T-helper 17 cell (primary cell): ENCODE measurements around the gene MEF2A. TPM values are rescaled to one million over a fixed set of nuclear protein-coding genes. Genes with fewer than 3 reads are reported as not detected.
"Not testable (repeated sequence)": the region's sequence is repeated elsewhere in the genome, so short reads cannot be mapped to it uniquely, and the experiment has no call there.

Experiments
- ATAC-seq: fragments of 150-1000 bp; cut with Tn5 transposase; 2 replicates; pipeline ENCODE4 v1.10.0; 2021; ENCODE audit warnings: mild to moderate bottlenecking, moderate library complexity
- DNase-seq, 3 donors: peaks; one replicate each; pipeline versions ENCODE4 v3.0.0 to v3.0.0-alpha.2; 2020 to 2021
- H3K9me3 ChIP-seq: one replicate; pipeline ENCODE4 v1.7.0; 2013; ENCODE audit warnings: low read length, mild to moderate bottlenecking; ENCODE audit not compliant: control insufficient read depth, poor library complexity, severe bottlenecking
- H3K27ac Mint-ChIP-seq: one replicate; pipeline ENCODE4 v1.8.0; 2022; ENCODE audit warnings: mild to moderate bottlenecking, moderate library complexity, mixed read lengths
- H3K27me3 Mint-ChIP-seq: one replicate; pipeline ENCODE4 v1.8.0; 2022; ENCODE audit warnings: mixed read lengths
- H3K36me3 Mint-ChIP-seq: one replicate; pipeline ENCODE4 v1.8.0; 2022; ENCODE audit warnings: low read depth, mixed read lengths
- H3K4me1 Mint-ChIP-seq: one replicate; pipeline ENCODE4 v1.8.0; 2022; ENCODE audit warnings: mild to moderate bottlenecking, mixed read lengths
- H3K4me3 Mint-ChIP-seq: one replicate; pipeline ENCODE4 v1.8.0; 2022; ENCODE audit warnings: mild to moderate bottlenecking, moderate library complexity, mixed read lengths
- total RNA-seq, 4 donors: library from RNA in 2 of 4; stranded (reverse) in 2 of 4; gene quantifications; one replicate each; pipeline ENCODE4 v1.2.3 and lab custom pipeline; 2022 to 2026

MEF2A gene
- total RNA-seq, 2 donors from 2014 or later = 22.9 to 24.2 TPM

DNA sequence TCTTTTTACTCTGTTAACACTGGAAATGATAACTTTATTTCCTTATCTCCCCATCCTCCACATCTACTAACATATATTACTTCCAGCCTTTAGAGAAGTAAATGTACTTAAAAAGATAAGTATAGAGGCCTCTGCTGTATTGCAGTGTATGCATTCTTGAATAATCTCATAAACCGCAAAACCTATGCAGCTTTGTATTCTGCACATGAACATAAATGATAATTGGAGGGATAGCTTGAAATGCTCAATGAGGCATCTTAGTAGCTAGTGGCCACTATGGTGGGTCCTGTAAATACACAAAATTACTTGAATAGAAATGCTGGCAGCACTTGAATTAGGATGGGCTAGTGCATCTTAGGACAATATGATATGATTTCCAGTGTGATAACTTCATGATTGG is 90.4 kb downstream of the MEF2A start:
- ATAC-seq (no peak), DNase-seq (no peak)
- H3K9me3 ChIP-seq = no peaks in the 10 kb centered on the region
- no peaks in the 10 kb centered on the region for H3K36me3 Mint-ChIP-seq
- H3K27me3 Mint-ChIP-seq = no peaks in the 10 kb centered on the region
- no peak overlapping the region for H3K27ac Mint-ChIP-seq
- H3K4me1 Mint-ChIP-seq = peaks cover 8% of the 10 kb centered on the region
- no peak overlapping the region for H3K4me3 Mint-ChIP-seq

GRCh38 chr15:99657996-99658395 is 92.2 kb downstream of the MEF2A start:
- DNase-seq (no peak), ATAC-seq (no peak)
- no peak overlapping the region for H3K4me3 Mint-ChIP-seq
- H3K36me3 Mint-ChIP-seq = no peaks in the 10 kb centered on the region
- H3K4me1 Mint-ChIP-seq = peaks cover 4% of the 10 kb centered on the region
- no peaks in the 10 kb centered on the region for H3K9me3 ChIP-seq
- H3K27me3 Mint-ChIP-seq = no peaks in the 10 kb centered on the region
- no peak overlapping the region for H3K27ac Mint-ChIP-seq

GRCh38 chr15:99662903-99663302 is 97.1 kb downstream of the MEF2A start:
- no peak for DNase-seq
- H3K36me3 Mint-ChIP-seq = no peaks in the 10 kb centered on the region
- no peaks in the 10 kb centered on the region for H3K9me3 ChIP-seq
- H3K27me3 Mint-ChIP-seq = no peaks in the 10 kb centered on the region
- H3K27ac Mint-ChIP-seq = no peak overlapping the region
- H3K4me1 Mint-ChIP-seq = peaks cover under 1% of the 10 kb centered on the region
- no peak for ATAC-seq
- H3K4me3 Mint-ChIP-seq = no peak overlapping the region

GRCh38 chr15:99666073-99666472 is 100.3 kb downstream of the MEF2A start:
- H3K27ac Mint-ChIP-seq, H3K9me3 ChIP-seq, ATAC-seq, H3K36me3 Mint-ChIP-seq, H3K4me1 Mint-ChIP-seq, H3K4me3 Mint-ChIP-seq, DNase-seq, H3K27me3 Mint-ChIP-seq: not testable (repeated sequence)

- no peak for ATAC-seq
- Mint-ChIP-seq H3K4me3 (no peak overlapping the region), H3K27ac (peak overlapping the region; percentile 30), H3K27me3 (no peaks in the 10 kb centered on the region), H3K36me3 (no peaks in the 10 kb centered on the region), H3K4me1 (no peaks in the 10 kb centered on the region)
- DNase-seq = no peak
- H3K9me3 ChIP-seq = no peaks in the 10 kb centered on the region
Measured at GRCh38 chr15:99668533-99669182, 102.9 kb downstream of the MEF2A start.

DNA sequence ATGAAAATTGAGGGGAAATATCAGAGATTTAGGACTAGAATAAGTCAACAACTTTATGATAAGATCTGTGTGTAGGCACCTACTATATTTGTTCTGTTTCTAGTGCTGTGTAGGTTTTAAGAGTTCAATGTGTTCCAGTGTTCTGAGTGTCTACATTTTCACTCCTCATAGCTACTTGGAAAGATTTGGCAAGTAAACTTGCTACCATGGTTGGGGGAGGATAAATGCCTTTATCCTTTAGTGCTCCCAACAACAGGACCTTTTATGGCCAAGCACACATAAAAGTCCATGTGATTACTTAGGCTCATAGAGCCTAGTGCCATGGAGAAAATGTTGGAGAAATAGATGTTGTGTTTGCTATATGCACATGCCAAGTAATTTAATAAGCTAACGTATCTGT is 103.5 kb downstream of the MEF2A start:
- Mint-ChIP-seq H3K27ac (peak overlapping the region; percentile 30), H3K36me3 (peaks cover under 1% of the 10 kb centered on the region), H3K4me1 (no peaks in the 10 kb centered on the region), H3K27me3 (no peaks in the 10 kb centered on the region), H3K4me3 (no peak overlapping the region)
- H3K9me3 ChIP-seq = no peaks in the 10 kb centered on the region
- DNase-seq (no peak), ATAC-seq (no peak)

DNA sequence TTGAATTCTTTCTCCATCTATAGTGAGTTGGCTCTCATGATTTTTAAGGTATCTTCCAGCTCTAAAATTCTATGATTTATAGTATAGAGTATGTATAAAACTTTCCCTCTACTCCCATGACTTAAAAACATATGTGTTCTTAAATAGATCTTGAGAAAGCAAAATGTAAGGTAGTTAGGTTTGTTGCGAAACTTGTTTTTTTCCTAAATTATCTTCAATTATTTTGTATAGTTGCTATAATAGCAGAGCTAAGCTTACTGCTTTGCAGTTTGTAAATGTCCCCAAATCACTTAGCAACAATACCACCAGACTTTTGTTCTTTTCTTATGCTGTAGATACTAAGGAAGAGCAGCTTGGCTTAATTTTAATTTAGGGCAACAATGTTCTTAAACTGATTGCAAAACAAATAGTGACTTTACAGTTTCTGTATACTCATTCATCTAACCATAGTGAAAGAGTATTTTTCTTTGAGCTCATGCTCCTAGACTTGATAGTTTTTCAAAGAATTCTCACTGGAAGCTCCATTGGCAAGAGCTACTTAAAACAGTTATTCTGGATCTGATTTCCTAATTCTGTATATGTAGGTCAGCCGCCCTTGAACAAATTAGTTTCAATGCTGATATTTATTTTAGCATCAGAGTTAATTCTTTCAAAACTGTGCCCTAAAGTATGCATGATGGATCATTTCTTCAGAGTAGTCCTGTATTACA is 106.3 kb downstream of the MEF2A start:
- no peak for DNase-seq
- no peaks in the 10 kb centered on the region for H3K27me3 Mint-ChIP-seq
- no peak overlapping the region for H3K27ac Mint-ChIP-seq
- peaks cover 8% of the 10 kb centered on the region for H3K36me3 Mint-ChIP-seq
- H3K4me1 Mint-ChIP-seq = no peaks in the 10 kb centered on the region
- ATAC-seq = no peak
- no peaks in the 10 kb centered on the region for H3K9me3 ChIP-seq
- no peak overlapping the region for H3K4me3 Mint-ChIP-seq

GRCh38 chr15:99673111-99673510 is 107.3 kb downstream of the MEF2A start:
- Mint-ChIP-seq H3K36me3 (peaks cover 8% of the 10 kb centered on the region), H3K27me3 (no peaks in the 10 kb centered on the region), H3K4me3 (no peak overlapping the region), H3K4me1 (no peaks in the 10 kb centered on the region), H3K27ac (no peak overlapping the region)
- DNase-seq = no peak
- no peak for ATAC-seq
- no peaks in the 10 kb centered on the region for H3K9me3 ChIP-seq

DNA sequence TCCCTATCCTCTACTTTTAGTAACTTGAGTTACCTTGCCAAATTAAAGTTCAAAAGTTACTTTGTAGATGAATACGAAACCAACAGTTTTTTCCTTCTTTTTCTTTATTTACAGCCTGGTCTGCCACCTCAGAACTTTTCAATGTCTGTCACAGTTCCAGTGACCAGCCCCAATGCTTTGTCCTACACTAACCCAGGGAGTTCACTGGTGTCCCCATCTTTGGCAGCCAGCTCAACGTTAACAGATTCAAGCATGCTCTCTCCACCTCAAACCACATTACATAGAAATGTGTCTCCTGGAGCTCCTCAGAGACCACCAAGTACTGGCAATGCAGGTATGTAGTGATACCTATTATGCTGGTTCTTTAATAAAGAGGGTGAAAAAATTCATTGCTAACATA is 108.5 kb downstream of the MEF2A start:
- DNase-seq (no peak), ATAC-seq (no peak)
- no peaks in the 10 kb centered on the region for H3K9me3 ChIP-seq
- Mint-ChIP-seq H3K36me3 (peaks cover 11% of the 10 kb centered on the region), H3K4me1 (no peaks in the 10 kb centered on the region), H3K4me3 (no peak overlapping the region), H3K27me3 (no peaks in the 10 kb centered on the region), H3K27ac (no peak overlapping the region)

- Mint-ChIP-seq H3K27ac (no peak overlapping the region), H3K4me1 (peaks cover 8% of the 10 kb centered on the region), H3K36me3 (peaks cover 11% of the 10 kb centered on the region), H3K27me3 (no peaks in the 10 kb centered on the region), H3K4me3 (no peak overlapping the region)
- DNase-seq (no peak), ATAC-seq (no peak)
- no peaks in the 10 kb centered on the region for H3K9me3 ChIP-seq
Measured at GRCh38 chr15:99677540-99678134, 111.9 kb downstream of the MEF2A start.

- peaks cover 14% of the 10 kb centered on the region for H3K4me1 Mint-ChIP-seq
- no peak for ATAC-seq
- no peak overlapping the region for H3K27ac Mint-ChIP-seq
- peaks cover 7% of the 10 kb centered on the region for H3K36me3 Mint-ChIP-seq
- H3K4me3 Mint-ChIP-seq = no peak overlapping the region
- no peak for DNase-seq
- H3K9me3 ChIP-seq = no peaks in the 10 kb centered on the region
- H3K27me3 Mint-ChIP-seq = no peaks in the 10 kb centered on the region
Measured at GRCh38 chr15:99680276-99680675, 114.5 kb downstream of the MEF2A start.

DNA sequence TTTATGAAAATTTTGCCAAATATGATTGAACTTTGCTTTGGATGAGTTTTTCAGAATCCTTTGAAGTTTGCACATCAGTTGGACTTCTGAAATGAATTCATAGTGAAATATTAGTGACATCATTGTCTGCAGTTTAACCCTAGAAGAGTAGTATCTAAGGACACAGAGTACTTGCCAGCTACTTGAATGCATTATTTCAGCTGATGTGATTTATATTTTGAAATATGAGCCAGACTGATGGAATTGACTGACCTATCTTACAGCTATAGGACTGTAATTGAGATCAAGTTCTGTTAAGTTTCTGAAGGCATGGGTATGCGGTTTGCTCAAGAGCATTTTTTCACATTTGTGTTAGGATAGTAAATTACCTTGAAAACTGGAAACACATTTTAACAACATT is 116.2 kb downstream of the MEF2A start:
- DNase-seq (no peak), ATAC-seq (no peak)
- Mint-ChIP-seq H3K36me3 (peaks cover 5% of the 10 kb centered on the region), H3K27ac (peak overlapping the region; percentile 1), H3K4me1 (peaks cover 14% of the 10 kb centered on the region), H3K27me3 (no peaks in the 10 kb centered on the region), H3K4me3 (no peak overlapping the region)
- peaks cover 3% of the 10 kb centered on the region for H3K9me3 ChIP-seq

- Mint-ChIP-seq H3K27me3 (no peaks in the 10 kb centered on the region), H3K4me1 (peaks cover 14% of the 10 kb centered on the region), H3K4me3 (no peak overlapping the region), H3K27ac (no peak overlapping the region), H3K36me3 (peaks cover 5% of the 10 kb centered on the region)
- peaks cover 3% of the 10 kb centered on the region for H3K9me3 ChIP-seq
- ATAC-seq = no peak
- DNase-seq = no peak
Measured at GRCh38 chr15:99682455-99682854, 116.7 kb downstream of the MEF2A start.
